IMR-90 (cell line): ENCODE measurements around the gene GPRC6A. TPM values are rescaled to one million over a fixed set of nuclear protein-coding genes. Genes with fewer than 3 reads are reported as not detected.

Experiments used
- ATAC-seq: fragments of 200-7000 bp; cut with Tn5 transposase; 2 replicates; pipeline ENCODE4 v1.9.1; 2020; ENCODE audit warnings: low read depth, mild to moderate bottlenecking, moderate library complexity
- BruUV-seq: library from RNA; stranded (reverse); fragments of 400-500 nt; replicated peaks from 2 replicates; lab custom pipeline; 2021; lab: Mats Ljungman, UMichigan
- CTCF ChIA-PET: fragments of 300-600 bp; formaldehyde crosslinking; extraction: SDS; loops from one replicate; lab custom pipeline; 2021; ENCODE audit warnings: antibody characterized with exemption; lab: Yijun Ruan, JAX
- POLR2A ChIA-PET: fragments of 300-600 bp; sonication (Branson Sonifier 250); formaldehyde crosslinking; loops from one replicate; lab custom pipeline; 2022; ENCODE audit warnings: antibody characterized with exemption; ENCODE audit not compliant: unreplicated experiment; lab: Charles Lee
- DNase-seq: peaks from one replicate; pipeline ENCODE4 v3.0.0; 2013
- H2AFZ ChIP-seq: replicated peaks from 2 replicates; pipeline ENCODE3; 2013; ENCODE audit warnings: low read length, mild to moderate bottlenecking; ENCODE audit not compliant: poor library complexity
- H2AK5ac ChIP-seq: 2 replicates; pipeline ENCODE4 v1.6.1; 2013; ENCODE audit warnings: low read depth, low read length, inconsistent platforms
- H2AK9ac ChIP-seq: replicated peaks from 2 replicates; pipeline ENCODE3; 2013; ENCODE audit warnings: mild to moderate bottlenecking, low read depth, low read length, moderate library complexity; ENCODE audit not compliant: poor library complexity
- H2BK120ac ChIP-seq: 2 replicates; pipeline ENCODE4 v1.6.1; 2013; ENCODE audit warnings: low read depth, low read length, inconsistent platforms
- H2BK15ac ChIP-seq: 3 replicates; pipeline ENCODE4 v1.6.1; 2013; ENCODE audit warnings: low read depth, low read length, inconsistent platforms
- H2BK20ac ChIP-seq: 2 replicates; pipeline ENCODE4 v1.6.1; 2013; ENCODE audit warnings: low read depth, mild to moderate bottlenecking, inconsistent platforms, low read length, moderate library complexity
- H2BK5ac ChIP-seq: 2 replicates; pipeline ENCODE4 v1.6.1; 2013; ENCODE audit warnings: mild to moderate bottlenecking, low read depth, low read length, inconsistent platforms; ENCODE audit not compliant: poor library complexity, severe bottlenecking
- H3K14ac ChIP-seq: replicated peaks from 2 replicates; pipeline ENCODE4 v1.6.1; 2013; ENCODE audit warnings: low read depth, low read length, inconsistent platforms
- H3K18ac ChIP-seq: 2 replicates; pipeline ENCODE4 v1.6.1; 2013; ENCODE audit warnings: low read depth, low read length, control low read depth
- H3K23ac ChIP-seq: 2 replicates; pipeline ENCODE4 v1.6.1; 2013; ENCODE audit warnings: low read depth, low read length, inconsistent platforms
- H3K27ac ChIP-seq: 2 replicates; pipeline ENCODE4 v1.5.1; 2013; ENCODE audit warnings: mild to moderate bottlenecking, control low read depth, low read length; ENCODE audit not compliant: insufficient read depth
- H3K27me3 ChIP-seq: 2 replicates; pipeline ENCODE4 v1.6.1; 2013; ENCODE audit warnings: low read length; ENCODE audit not compliant: control insufficient read depth, insufficient read depth
- H3K36me3 ChIP-seq: 2 replicates; pipeline ENCODE4 v1.6.1; 2013; ENCODE audit warnings: low read length, mixed read lengths; ENCODE audit not compliant: control insufficient read depth, insufficient read depth
- H3K4ac ChIP-seq: 2 replicates; pipeline ENCODE4 v1.6.1; 2013; ENCODE audit warnings: low read depth, low read length, inconsistent platforms
- H3K4me1 ChIP-seq: 2 replicates; pipeline ENCODE4 v1.6.1; 2013; ENCODE audit warnings: low read length, mixed read lengths; ENCODE audit not compliant: control insufficient read depth, insufficient read depth
- H3K4me2 ChIP-seq: 2 replicates; pipeline ENCODE4 v1.6.1; 2013; ENCODE audit warnings: low read depth, mild to moderate bottlenecking, control low read depth, low read length, moderate library complexity
- H3K4me3 ChIP-seq: 2 replicates; pipeline ENCODE4 v1.5.1; 2013; ENCODE audit warnings: low read depth, mild to moderate bottlenecking, control low read depth, low read length, moderate library complexity; ENCODE audit not compliant: insufficient read depth
- H3K56ac ChIP-seq: 2 replicates; pipeline ENCODE4 v1.6.1; 2013; ENCODE audit warnings: low read length, inconsistent platforms; ENCODE audit not compliant: insufficient read depth; ENCODE audit errors: extremely low read depth
- H3K79me1 ChIP-seq, 2 experiments: 2 replicates each; pipeline ENCODE4 v1.6.1; 2013; ENCODE audit warnings: low read length in 2 of 2, inconsistent platforms in 1 of 2, low read depth in 1 of 2
- H3K9ac ChIP-seq: 2 replicates; pipeline ENCODE4 v1.6.1; 2013; ENCODE audit warnings: low read depth, low read length, control low read depth
- H3K9me1 ChIP-seq: 2 replicates; pipeline ENCODE4 v1.6.1; 2013; ENCODE audit warnings: low read length, inconsistent platforms; ENCODE audit not compliant: insufficient read depth
- H3K9me3 ChIP-seq: 2 replicates; pipeline ENCODE4 v1.6.1; 2013; ENCODE audit warnings: low read length; ENCODE audit not compliant: control insufficient read depth, insufficient read depth
- H4K20me1 ChIP-seq: 2 replicates; pipeline ENCODE4 v1.6.1; 2013; ENCODE audit warnings: low read length, inconsistent platforms; ENCODE audit not compliant: insufficient read depth
- H4K5ac ChIP-seq: 2 replicates; pipeline ENCODE4 v1.6.1; 2013; ENCODE audit warnings: mild to moderate bottlenecking, low read depth, low read length, control low read depth
- H4K8ac ChIP-seq, 2 experiments: 2 replicates each; pipeline ENCODE4 v1.6.1; 2013; ENCODE audit warnings: low read depth in 2 of 2, low read length in 2 of 2, control low read depth in 1 of 2, inconsistent platforms in 1 of 2
- H4K91ac ChIP-seq: 2 replicates; pipeline ENCODE4 v1.6.1; 2013; ENCODE audit warnings: low read depth, low read length, inconsistent platforms; ENCODE audit not compliant: insufficient read depth
- BHLHE40 ChIP-seq: fragments of 150-350 bp; IDR thresholded peaks from 2 replicates; pipeline ENCODE4 v1.6.1; 2016; ENCODE audit warnings: mild to moderate bottlenecking, low read depth, low read length
- CEBPB ChIP-seq: IDR thresholded peaks from 2 replicates; pipeline ENCODE4 v1.6.1; 2012; ENCODE audit warnings: low read depth, low read length, improper control_type of control experiment
- CHD1 ChIP-seq: IDR thresholded peaks from 2 replicates; pipeline ENCODE4 v1.6.1; 2012; ENCODE audit warnings: low read depth, low read length, improper control_type of control experiment
- MAFK ChIP-seq: IDR thresholded peaks from 2 replicates; pipeline ENCODE4 v1.6.1; 2012; ENCODE audit warnings: low read depth, low read length, improper control_type of control experiment
- NFE2L2 ChIP-seq: fragments of 150-350 bp; IDR thresholded peaks from 2 replicates; pipeline ENCODE4 v1.6.1; 2016; ENCODE audit warnings: low read depth, mild to moderate bottlenecking, low read length
- POLR2A ChIP-seq: IDR thresholded peaks from 2 replicates; pipeline ENCODE4 v1.6.1; 2012; ENCODE audit warnings: mild to moderate bottlenecking, low read depth, low read length
- RCOR1 ChIP-seq: IDR thresholded peaks from 2 replicates; pipeline ENCODE4 v1.6.1; 2012; ENCODE audit warnings: mild to moderate bottlenecking, low read length, improper control_type of control experiment; ENCODE audit not compliant: insufficient replicate concordance
- RFX5 ChIP-seq: IDR thresholded peaks from 2 replicates; pipeline ENCODE4 v1.8.0; 2012; ENCODE audit warnings: low read depth, mild to moderate bottlenecking, low read length, moderate library complexity
- SMC3 ChIP-seq: fragments of 150-350 bp; IDR thresholded peaks from 2 replicates; pipeline ENCODE4 v1.6.1; 2016; ENCODE audit warnings: low read depth, mild to moderate bottlenecking, antibody characterized with exemption, low read length, moderate library complexity
- USF2 ChIP-seq: fragments of 150-350 bp; IDR thresholded peaks from 2 replicates; pipeline ENCODE4 v1.6.1; 2017; ENCODE audit warnings: mild to moderate bottlenecking, antibody characterized with exemption, low read length, low read depth
- WGBS, 2 experiments: methylation state at CpG; one replicate each; pipeline versions ENCODE4 v1.1.5 to v1.1.7; 2013; ENCODE audit warnings: missing lambda C conversion rate in 2 of 2; ENCODE audit not compliant: insufficient read length in 1 of 2; ENCODE audit errors: extremely low coverage in 2 of 2; 5-methylcytosine and 5-hydroxymethylcytosine counted together
- dilution Hi-C: fragments of 300-500 bp; cut with HindIII; formaldehyde crosslinking; loops from one replicate; pipeline ENCODE4 v1.14.3; 2018; ENCODE audit warnings: low sequenced_read_pairs; ENCODE audit not compliant: unreplicated experiment
- in situ Hi-C: fragments of 300-500 bp; cut with MboI; formaldehyde crosslinking; loops from 3 replicates; pipeline ENCODE4 v1.14.3; 2019; ENCODE audit warnings: low sequenced_read_pairs, inconsistent platforms, mixed read lengths
- intact Hi-C: fragments of 100-400 bp; cut with micrococcal nuclease; formaldehyde crosslinking; loops from 2 replicates; pipeline ENCODE4 v1.10.0; 2022
- polyA plus RNA-seq, 3 experiments: library from polyadenylated mRNA; depleted of rRNA; stranded (reverse); fragments of >200 nt; gene quantifications; 2 replicates each; pipeline ENCODE4 v1.2.3, GENCODE V29; 2012; ENCODE audit warnings: low replicate concordance in 1 of 3
- total RNA-seq: library from RNA; depleted of rRNA; stranded (reverse); fragments of >200 nt; gene quantifications from 2 replicates; pipeline ENCODE4 v1.2.3, GENCODE V29; 2012
- TF ChIP-seq, protein P1 (sequence below): fragments of 150-350 bp; IDR thresholded peaks from 2 replicates; pipeline ENCODE4 v1.6.1; 2016; ENCODE audit warnings: low read depth, mild to moderate bottlenecking, low read length, moderate library complexity, borderline replicate concordance

The GPRC6A gene
- total and polyA plus RNA-seq, 2 of the 4 experiments (the other 2 are of a cell fraction) = not detected

GRCh38 chr6:116840091-116840490 is 11.2 kb upstream of the GPRC6A start:
- intact Hi-C loops (no loop called here), dilution Hi-C loops (no loop called here), in situ Hi-C loops (no loop called here)
- Histone ChIP-seq H2AK9ac (no peak overlapping the region), H3K9me3 (no peaks in the 10 kb centered on the region), H3K56ac (no peak overlapping the region), H3K9me1 (no peaks in the 10 kb centered on the region; the same call in 1 of the 2 replicates), H3K9ac (no peak overlapping the region), H2AK5ac (no peak overlapping the region), H3K4me3 (no peak overlapping the region), H3K27ac (no peak overlapping the region), H3K4me1 (no peaks in the 10 kb centered on the region), H4K20me1 (no peaks in the 10 kb centered on the region), H4K91ac (no peak overlapping the region), H3K79me1 (no peaks in the 10 kb centered on the region), H3K23ac (no peak overlapping the region), H2AFZ (no peak overlapping the region), H3K14ac (no peak overlapping the region), H2BK15ac (no peak overlapping the region), H2BK120ac (no peak overlapping the region), H3K4ac (no peak overlapping the region), H4K8ac (no peak overlapping the region), H3K36me3 (no peaks in the 10 kb centered on the region), H2BK5ac (no peak overlapping the region), H4K5ac (no peak overlapping the region), H3K27me3 (no peaks in the 10 kb centered on the region), H2BK20ac (no peak overlapping the region), H3K18ac (no peak overlapping the region), H3K4me2 (no peak overlapping the region)
- peak; percentile 65 for ATAC-seq
- ChIA-PET POLR2A (no interaction called here), CTCF (no interaction called here)
- DNase-seq = peak; percentile 50
- BruUV-seq = no TSS peak
- WGBS, 2 experiments = 0% methylated on average over 1 of the region's 2 CpGs; no CpG with 5 or more reads in 1 of the 2 experiments
- TF ChIP-seq, protein P1, sequence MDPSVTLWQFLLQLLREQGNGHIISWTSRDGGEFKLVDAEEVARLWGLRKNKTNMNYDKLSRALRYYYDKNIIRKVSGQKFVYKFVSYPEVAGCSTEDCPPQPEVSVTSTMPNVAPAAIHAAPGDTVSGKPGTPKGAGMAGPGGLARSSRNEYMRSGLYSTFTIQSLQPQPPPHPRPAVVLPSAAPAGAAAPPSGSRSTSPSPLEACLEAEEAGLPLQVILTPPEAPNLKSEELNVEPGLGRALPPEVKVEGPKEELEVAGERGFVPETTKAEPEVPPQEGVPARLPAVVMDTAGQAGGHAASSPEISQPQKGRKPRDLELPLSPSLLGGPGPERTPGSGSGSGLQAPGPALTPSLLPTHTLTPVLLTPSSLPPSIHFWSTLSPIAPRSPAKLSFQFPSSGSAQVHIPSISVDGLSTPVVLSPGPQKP = no peak
- TF ChIP-seq CEBPB (no peak), POLR2A (no peak), RCOR1 (no peak), NFE2L2 (no peak), CHD1 (no peak), RFX5 (no peak), MAFK (no peak), USF2 (no peak), SMC3 (no peak), BHLHE40 (no peak)
